DOHH2 (cell line): ENCODE results near the gene FALEC.

Experiments used
- H3F3A ChIP-seq: fragments of 200-600 bp; sonication (generic), shearing (Covaris generic); 2 replicates; pipeline ENCODE4 v1.6.0; 2016; ENCODE audit warnings: antibody characterized with exemption, mild to moderate bottlenecking; ENCODE audit not compliant: control insufficient read depth, insufficient read depth
- H3K27ac ChIP-seq: fragments of 200-600 bp; sonication (generic); 2 replicates; pipeline ENCODE4 v1.5.1; 2014; ENCODE audit warnings: low read depth, mild to moderate bottlenecking, low read length, moderate library complexity
- H3K27me3 ChIP-seq: fragments of 200-600 bp; sonication (generic); 2 replicates; pipeline ENCODE4 v1.6.1; 2014; ENCODE audit warnings: mild to moderate bottlenecking, low read length, mixed read lengths; ENCODE audit not compliant: control insufficient read depth
- H3K36me3 ChIP-seq: fragments of 200-600 bp; sonication (generic); 2 replicates; pipeline ENCODE4 v1.6.1; 2014; ENCODE audit warnings: mild to moderate bottlenecking, low read length, moderate library complexity, mixed read lengths; ENCODE audit not compliant: control insufficient read depth
- H3K4me1 ChIP-seq: fragments of 200-600 bp; sonication (generic); 2 replicates; pipeline ENCODE4 v1.6.1; 2014; ENCODE audit warnings: mild to moderate bottlenecking, low read length, mixed read lengths; ENCODE audit not compliant: control insufficient read depth
- H3K4me2 ChIP-seq: fragments of 200-600 bp; sonication (generic); 2 replicates; pipeline ENCODE4 v1.6.0; 2014; ENCODE audit warnings: mild to moderate bottlenecking, low read length, moderate library complexity
- H3K4me3 ChIP-seq: fragments of 200-600 bp; sonication (generic); 2 replicates; pipeline ENCODE4 v1.5.1; 2014; ENCODE audit warnings: mild to moderate bottlenecking, low read length, mixed read lengths
- H3K79me2 ChIP-seq: fragments of 200-600 bp; sonication (generic); 2 replicates; pipeline ENCODE4 v1.6.1; 2014; ENCODE audit warnings: mild to moderate bottlenecking, low read length, mixed read lengths; ENCODE audit not compliant: control insufficient read depth
- H3K9me2 ChIP-seq: fragments of 200-600 bp; sonication (generic); replicated peaks from 2 replicates; pipeline ENCODE4 v1.6.1; 2014; ENCODE audit warnings: mild to moderate bottlenecking, low read length, mixed read lengths; ENCODE audit not compliant: control insufficient read depth
- H3K9me3 ChIP-seq: fragments of 200-600 bp; sonication (generic); 2 replicates; pipeline ENCODE4 v1.6.1; 2014; ENCODE audit warnings: antibody characterized with exemption, low read length, mixed read lengths; ENCODE audit not compliant: control insufficient read depth, insufficient read depth
- H4K20me1 ChIP-seq: fragments of 200-600 bp; sonication (generic); 2 replicates; pipeline ENCODE4 v1.6.0; 2014; ENCODE audit warnings: low read depth, mild to moderate bottlenecking, antibody characterized with exemption, low read length, moderate library complexity; ENCODE audit not compliant: control insufficient read depth, insufficient read depth
- CTCF ChIP-seq: fragments of 200-600 bp; sonication (generic); IDR thresholded peaks from one replicate; pipeline ENCODE4 v1.5.1; 2014; ENCODE audit warnings: antibody characterized with exemption, mild to moderate bottlenecking, low read depth, low read length; ENCODE audit not compliant: poor library complexity, severe bottlenecking
- EZH2phosphoT487 ChIP-seq: fragments of 200-600 bp; sonication (generic); IDR thresholded peaks from 2 replicates; pipeline ENCODE4 v1.6.1; 2017; ENCODE audit warnings: borderline replicate concordance, mild to moderate bottlenecking, antibody characterized with exemption, low read length, moderate library complexity, mixed read lengths

FALEC gene

GRCh38 chr1:150545486-150546032 is 30.0 kb downstream of the FALEC start:
- H3K4me2 ChIP-seq = no peak overlapping the region
- TF ChIP-seq CTCF (no peak), EZH2phosphoT487 (no peak)
- peaks cover 30% of the 10 kb centered on the region for H3K27me3 ChIP-seq
- peaks cover 5% of the 10 kb centered on the region for H3K4me1 ChIP-seq
- H4K20me1 ChIP-seq = no peaks in the 10 kb centered on the region
- no peak overlapping the region for H3K4me3 ChIP-seq
- H3K36me3 ChIP-seq = no peaks in the 10 kb centered on the region
- 0 out of 2 replicates have a peak, but pooled peaks cover 2% of the 10 kb centered on the region for H3F3A ChIP-seq
- no peaks in the 10 kb centered on the region for H3K79me2 ChIP-seq
- no peaks in the 10 kb centered on the region for H3K9me3 ChIP-seq
- H3K27ac ChIP-seq = no peak overlapping the region
- no peaks in the 10 kb centered on the region for H3K9me2 ChIP-seq

GRCh38 chr1:150546294-150546937 is 30.9 kb downstream of the FALEC start:
- 0 out of 2 replicates have a peak, but pooled peaks cover 2% of the 10 kb centered on the region for H3F3A ChIP-seq
- H3K27ac ChIP-seq = no peak overlapping the region
- H3K9me2 ChIP-seq = no peaks in the 10 kb centered on the region
- no peaks in the 10 kb centered on the region for H3K9me3 ChIP-seq
- no peaks in the 10 kb centered on the region for H4K20me1 ChIP-seq
- no peak overlapping the region for H3K4me2 ChIP-seq
- H3K79me2 ChIP-seq = no peaks in the 10 kb centered on the region
- H3K36me3 ChIP-seq = no peaks in the 10 kb centered on the region
- TF ChIP-seq EZH2phosphoT487 (no peak), CTCF (no peak)
- no peak overlapping the region for H3K4me3 ChIP-seq
- peaks cover 39% of the 10 kb centered on the region for H3K27me3 ChIP-seq
- H3K4me1 ChIP-seq = peaks cover 5% of the 10 kb centered on the region

GRCh38 chr1:150548324-150548631 is 32.7 kb downstream of the FALEC start:
- Histone ChIP-seq H3K36me3 (no peaks in the 10 kb centered on the region), H3K4me2 (peak overlapping the region; percentile 68), H4K20me1 (no peaks in the 10 kb centered on the region), H3K9me2 (no peaks in the 10 kb centered on the region), H3K27ac (no peak overlapping the region), H3K79me2 (no peaks in the 10 kb centered on the region), H3F3A (no peaks in the 10 kb centered on the region), H3K27me3 (peaks cover 48% of the 10 kb centered on the region), H3K4me1 (peaks cover 12% of the 10 kb centered on the region), H3K9me3 (no peaks in the 10 kb centered on the region), H3K4me3 (peak overlapping the region; percentile 57)
- TF ChIP-seq CTCF (no peak), EZH2phosphoT487 (no peak)
